Immature natural killer cell (primary cell): Measurements from ENCODE around the gene PLPP3. TPM values are rescaled to one million over a fixed set of nuclear protein-coding genes. Genes with fewer than 3 reads are reported as not detected.

ENCODE experiments used
- DNase-seq, 3 donors: peaks; one replicate each; pipeline ENCODE4 v3.0.0; 2022; ENCODE audit warnings: mixed read lengths in 1 of 3
- H3K27ac Mint-ChIP-seq, 6 donors: one replicate each; pipeline ENCODE4 v1.8.0; 2020; ENCODE audit warnings: mixed read lengths in 6 of 6, mild to moderate bottlenecking in 5 of 6, inconsistent platforms in 4 of 6, moderate library complexity in 3 of 6
- H3K27me3 Mint-ChIP-seq, 3 donors: one replicate each; pipeline ENCODE4 v1.8.0; 2020 to 2021; ENCODE audit warnings: low read depth in 3 of 3, mild to moderate bottlenecking in 3 of 3, mixed read lengths in 3 of 3, moderate library complexity in 3 of 3, inconsistent platforms in 1 of 3
- H3K36me3 Mint-ChIP-seq, 3 donors: one replicate each; pipeline ENCODE4 v1.8.0; 2020; ENCODE audit warnings: mixed read lengths in 3 of 3, inconsistent platforms in 2 of 3, mild to moderate bottlenecking in 2 of 3
- H3K4me1 Mint-ChIP-seq, 2 donors: one replicate each; pipeline ENCODE4 v1.8.0; 2020; ENCODE audit warnings: inconsistent platforms in 2 of 2, mild to moderate bottlenecking in 2 of 2, mixed read lengths in 2 of 2, moderate library complexity in 1 of 2
- H3K4me3 Mint-ChIP-seq, 5 donors: one replicate each; pipeline ENCODE4 v1.8.0; 2020; ENCODE audit warnings: mild to moderate bottlenecking in 5 of 5, mixed read lengths in 5 of 5, inconsistent platforms in 3 of 5, moderate library complexity in 3 of 5
- H3K9me3 Mint-ChIP-seq, 6 donors: one replicate each; pipeline ENCODE4 v1.8.0; 2020; ENCODE audit warnings: mild to moderate bottlenecking in 6 of 6, mixed read lengths in 6 of 6, inconsistent platforms in 4 of 6, moderate library complexity in 3 of 6
- polyA plus RNA-seq, 3 donors: library from polyadenylated mRNA; unstranded; fragments of 300-500 nt; fragmentation: Illumina TruSeq; gene quantifications; one replicate each; pipeline ENCODE4 v1.2.3, GENCODE V29; 2021

The PLPP3 gene
- polyA plus RNA-seq, 3 donors from 2014 or later, result not detected

DNA sequence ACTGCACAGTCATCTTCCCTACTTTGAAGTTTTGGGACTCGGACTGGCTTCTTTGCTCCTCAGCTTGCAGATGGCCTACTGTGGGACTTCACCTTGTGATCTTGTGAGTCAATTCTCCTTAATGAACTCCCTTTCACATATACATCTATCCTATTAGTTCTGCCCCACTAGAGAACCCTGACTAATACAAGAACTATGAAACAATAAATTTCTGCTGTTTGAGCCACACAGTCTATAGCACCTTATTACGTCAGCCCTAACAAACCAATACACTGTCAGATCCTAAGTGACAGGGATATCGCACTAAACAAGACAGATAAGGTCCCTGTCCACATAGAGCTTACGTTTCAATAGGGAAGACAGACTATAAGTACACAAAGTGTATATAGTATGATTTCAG, 120.1 kb downstream of the PLPP3 start:
- no peaks in the 10 kb centered on the region for H3K36me3 Mint-ChIP-seq
- H3K27ac Mint-ChIP-seq, result no peak overlapping the region
- no peaks in the 10 kb centered on the region for H3K4me1 Mint-ChIP-seq
- no peak overlapping the region for H3K4me3 Mint-ChIP-seq
- no peak for DNase-seq
- H3K9me3 Mint-ChIP-seq, result peaks cover 0 to 1% (median 0%) of the 10 kb centered on the region in 6 donors
- H3K27me3 Mint-ChIP-seq, result peaks cover 0 to 5% (median 0%) of the 10 kb centered on the region in 3 donors

DNA sequence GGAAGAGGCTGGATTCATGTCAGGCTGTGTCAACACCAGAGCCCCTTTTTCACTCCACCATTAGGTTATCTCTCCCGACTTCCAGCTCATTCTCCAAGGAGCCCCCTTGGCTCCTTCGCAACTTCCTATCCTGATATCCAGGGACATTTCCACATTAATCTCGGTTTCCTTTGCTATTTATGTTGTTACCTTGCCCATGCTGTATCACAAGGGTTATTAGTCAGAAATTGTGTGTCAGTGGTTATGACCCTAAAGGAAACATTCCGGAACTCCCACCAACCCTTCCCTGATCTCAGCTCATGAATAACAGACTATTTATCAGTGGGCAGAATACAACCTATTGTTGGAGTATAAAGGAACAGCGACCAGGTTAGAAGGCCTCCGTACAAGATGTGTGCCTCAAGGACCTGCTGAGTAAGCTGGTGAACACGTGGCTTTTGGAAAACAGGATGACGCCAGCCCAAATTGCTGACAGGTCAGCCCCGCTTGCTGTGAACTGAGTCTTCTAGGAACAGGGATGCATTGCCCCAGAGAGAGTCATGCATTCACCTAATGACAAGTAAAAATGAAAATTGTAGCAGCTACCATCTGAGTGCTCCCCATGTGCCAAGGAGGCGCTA, 121.5 kb downstream of the PLPP3 start:
- no peaks in the 10 kb centered on the region for H3K4me1 Mint-ChIP-seq
- peaks cover 0 to 4% (median 2%) of the 10 kb centered on the region in 3 donors for H3K27me3 Mint-ChIP-seq
- no peak overlapping the region for H3K4me3 Mint-ChIP-seq
- H3K27ac Mint-ChIP-seq, result no peak overlapping the region
- H3K36me3 Mint-ChIP-seq, result no peaks in the 10 kb centered on the region
- no peak for DNase-seq
- peaks cover 0 to 3% (median 0%) of the 10 kb centered on the region in 6 donors for H3K9me3 Mint-ChIP-seq

DNA sequence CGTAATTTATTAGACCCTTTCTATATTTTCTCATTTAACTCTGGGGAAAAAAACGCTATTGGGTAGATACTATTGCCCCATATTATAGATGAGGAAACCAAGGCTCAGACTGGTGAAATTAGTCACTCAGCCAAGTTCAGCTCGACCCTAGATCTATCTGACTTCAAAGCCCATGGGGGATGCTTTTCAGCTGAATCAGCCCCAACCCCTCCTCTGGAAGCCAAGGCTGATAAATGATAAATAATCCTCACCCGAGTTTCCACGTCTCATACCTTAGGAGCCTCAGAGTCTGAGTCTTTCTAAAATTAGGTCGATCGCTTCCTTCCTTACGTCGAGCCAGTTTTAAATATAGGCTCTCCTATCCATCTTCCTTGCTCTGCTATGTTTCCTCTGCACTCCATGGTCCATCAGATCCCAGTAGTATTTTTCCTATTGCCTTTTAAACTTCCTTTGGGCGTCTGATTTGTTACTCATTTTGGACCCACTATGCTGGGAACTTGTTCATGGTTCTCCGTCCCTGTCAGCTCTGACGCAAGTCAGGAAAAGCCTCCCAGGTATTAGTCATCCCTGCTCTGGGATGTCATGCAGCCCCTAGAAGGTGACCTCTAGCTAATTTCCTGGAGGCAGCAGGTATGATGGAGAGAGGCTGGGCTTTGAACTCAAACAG, 122.8 kb downstream of the PLPP3 start:
- peaks cover 0 to 2% (median 1%) of the 10 kb centered on the region in 3 donors for H3K27me3 Mint-ChIP-seq

DNA sequence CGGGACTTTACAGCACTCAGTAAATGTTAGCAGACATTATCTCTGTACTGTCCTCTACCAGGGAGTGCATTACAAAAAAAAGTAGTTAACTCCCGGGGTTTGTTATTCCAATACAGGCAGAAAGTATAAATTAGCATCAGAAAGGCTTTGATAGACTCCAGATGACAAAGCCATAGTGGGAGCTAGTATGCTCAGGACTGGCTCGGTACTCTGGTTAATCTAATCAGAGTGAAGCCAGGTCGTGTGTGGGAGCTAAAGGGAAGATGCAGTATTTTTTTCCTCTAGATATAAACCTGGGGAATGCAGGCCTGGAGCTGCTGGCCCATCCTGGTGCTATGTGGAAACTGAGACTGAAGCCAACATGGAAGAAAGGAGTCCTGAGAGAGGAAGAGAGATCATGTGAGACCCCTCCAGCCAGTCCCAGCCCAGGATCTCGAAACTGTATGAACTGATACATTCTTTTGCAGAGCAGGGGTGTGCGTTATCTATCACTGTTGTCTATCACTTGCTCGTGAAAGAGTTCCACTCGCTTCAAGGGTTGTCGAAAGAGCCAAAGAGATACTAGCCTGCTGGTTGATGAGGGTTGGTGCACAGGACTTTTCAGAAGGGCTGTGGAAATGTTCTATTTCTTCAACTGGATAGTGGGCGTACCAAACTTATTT, 125.8 kb downstream of the PLPP3 start:
- peaks cover 0 to 3% (median 2%) of the 10 kb centered on the region in 3 donors for H3K27me3 Mint-ChIP-seq
- DNase-seq, result no peak

More for the DNA sequence above, 122.8 kb downstream of the PLPP3 start:
- Mint-ChIP-seq H3K36me3 (no peaks in the 10 kb centered on the region), H3K4me3 (no peak overlapping the region), H3K4me1 (no peaks in the 10 kb centered on the region), H3K9me3 (peaks cover 0 to 3% (median 0%) of the 10 kb centered on the region in 6 donors), H3K27ac (no peak overlapping the region)
- no peak for DNase-seq

DNA sequence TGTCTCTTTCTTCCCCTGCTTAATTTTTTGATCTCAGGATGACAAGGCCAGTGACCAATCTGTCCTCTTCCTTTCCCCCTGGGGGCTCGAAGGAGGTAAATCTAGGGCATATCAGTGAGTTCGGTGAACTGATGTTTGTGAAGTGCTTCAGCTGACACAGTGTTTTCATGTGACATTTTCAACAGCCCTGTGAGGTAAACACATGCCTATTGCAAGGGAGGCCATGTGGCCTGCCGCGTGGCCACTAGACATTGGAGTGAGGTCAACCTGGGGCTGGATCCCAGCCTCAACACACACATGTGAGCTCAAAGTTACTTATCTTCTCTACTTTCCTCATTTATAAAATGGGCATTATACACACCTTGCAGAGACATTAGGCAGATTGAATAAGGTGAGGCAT, 126.3 kb downstream of the PLPP3 start:
- H3K4me1 Mint-ChIP-seq, result no peaks in the 10 kb centered on the region
- H3K9me3 Mint-ChIP-seq, result peaks cover 0 to 3% (median 0%) of the 10 kb centered on the region in 6 donors
- H3K27ac Mint-ChIP-seq, result no peak overlapping the region
- no peak overlapping the region for H3K4me3 Mint-ChIP-seq
- no peaks in the 10 kb centered on the region for H3K36me3 Mint-ChIP-seq
- peaks cover 0 to 3% (median 2%) of the 10 kb centered on the region in 3 donors for H3K27me3 Mint-ChIP-seq
- DNase-seq, result no peak

More for the DNA sequence above, 125.8 kb downstream of the PLPP3 start:
- H3K4me3 Mint-ChIP-seq, result no peak overlapping the region
- no peak overlapping the region for H3K27ac Mint-ChIP-seq
- H3K9me3 Mint-ChIP-seq, result peaks cover 0 to 3% (median 0%) of the 10 kb centered on the region in 6 donors
- no peaks in the 10 kb centered on the region for H3K36me3 Mint-ChIP-seq
- no peaks in the 10 kb centered on the region for H3K4me1 Mint-ChIP-seq

DNA sequence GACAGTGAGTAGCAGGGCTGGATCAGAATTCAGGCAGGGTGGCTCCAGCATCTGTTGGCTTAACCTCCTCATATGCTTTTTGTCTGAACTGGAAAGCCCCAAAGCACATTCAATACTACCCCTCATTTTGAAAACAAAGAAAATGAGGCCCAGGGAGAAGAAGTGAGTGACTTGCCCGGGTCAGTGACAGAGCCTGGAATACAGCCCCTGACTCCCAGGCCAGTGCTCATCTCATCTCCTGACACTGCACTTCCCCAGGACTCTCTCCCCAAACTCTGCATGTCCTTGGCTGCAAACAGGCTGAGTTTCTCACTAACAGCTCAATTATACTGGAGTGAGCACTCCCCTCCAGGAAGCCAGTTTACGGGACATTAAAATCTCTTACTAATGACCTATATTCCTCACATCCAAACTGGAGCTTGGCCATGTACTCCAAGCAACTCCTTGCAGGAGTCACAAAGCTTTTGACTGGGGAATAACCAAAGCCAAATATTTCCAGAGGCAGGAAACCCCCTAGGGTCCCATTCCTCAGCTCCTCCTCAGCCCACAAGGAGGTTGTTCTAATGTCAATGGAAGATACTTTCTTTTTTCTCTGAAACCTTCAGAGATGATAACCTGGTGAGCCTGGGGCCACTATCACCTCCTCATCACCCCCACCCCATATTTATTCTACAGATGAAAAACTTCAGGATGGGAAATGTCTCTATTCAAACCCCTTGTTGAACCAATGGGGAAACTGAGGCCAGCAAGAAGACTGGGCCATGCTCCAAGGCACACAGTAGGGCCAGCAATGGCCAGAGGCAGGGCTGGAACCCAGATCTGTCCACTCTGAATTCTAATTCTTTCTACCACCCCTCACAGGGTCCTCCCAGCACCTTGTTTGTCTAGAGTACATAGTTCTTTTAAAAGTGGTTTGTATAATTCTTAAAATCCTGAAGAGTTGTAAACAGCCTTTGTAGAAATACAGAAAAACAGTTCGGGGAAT, 127.0 kb downstream of the PLPP3 start:
- Mint-ChIP-seq H3K4me3 (no peak overlapping the region), H3K27ac (no peak overlapping the region)

DNA sequence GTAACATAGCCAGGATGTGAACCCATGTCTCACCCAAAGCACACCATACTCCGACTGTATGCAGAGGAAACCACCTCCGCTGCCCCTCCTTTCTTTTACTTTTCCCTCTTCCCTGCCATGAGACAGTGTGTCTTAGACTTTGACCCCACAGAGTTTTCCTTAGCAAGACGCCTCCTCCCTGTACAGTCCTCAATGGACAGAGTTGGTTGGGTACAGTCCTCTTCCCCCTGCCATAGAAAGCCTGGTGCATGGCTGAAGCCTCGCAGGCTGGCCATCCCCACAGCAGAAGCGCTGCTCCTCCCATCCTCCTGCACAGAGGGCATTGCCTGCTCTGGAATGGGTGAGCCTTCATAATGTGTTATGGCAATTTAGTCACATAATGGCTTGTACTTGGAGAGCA, 127.9 kb downstream of the PLPP3 start:
- no peak for DNase-seq
- Mint-ChIP-seq H3K9me3 (peaks cover 0 to 3% (median 0%) of the 10 kb centered on the region in 6 donors), H3K36me3 (no peaks in the 10 kb centered on the region), H3K27ac (no peak overlapping the region), H3K4me1 (no peaks in the 10 kb centered on the region), H3K4me3 (no peak overlapping the region), H3K27me3 (peaks cover 0 to 2% (median 2%) of the 10 kb centered on the region in 3 donors)

More for the DNA sequence above, 127.0 kb downstream of the PLPP3 start:
- DNase-seq, result no peak
- H3K36me3 Mint-ChIP-seq, result no peaks in the 10 kb centered on the region
- peaks cover 0 to 3% (median 2%) of the 10 kb centered on the region in 3 donors for H3K27me3 Mint-ChIP-seq
- peaks cover 0 to 3% (median 0%) of the 10 kb centered on the region in 6 donors for H3K9me3 Mint-ChIP-seq
- H3K4me1 Mint-ChIP-seq, result no peaks in the 10 kb centered on the region

DNA sequence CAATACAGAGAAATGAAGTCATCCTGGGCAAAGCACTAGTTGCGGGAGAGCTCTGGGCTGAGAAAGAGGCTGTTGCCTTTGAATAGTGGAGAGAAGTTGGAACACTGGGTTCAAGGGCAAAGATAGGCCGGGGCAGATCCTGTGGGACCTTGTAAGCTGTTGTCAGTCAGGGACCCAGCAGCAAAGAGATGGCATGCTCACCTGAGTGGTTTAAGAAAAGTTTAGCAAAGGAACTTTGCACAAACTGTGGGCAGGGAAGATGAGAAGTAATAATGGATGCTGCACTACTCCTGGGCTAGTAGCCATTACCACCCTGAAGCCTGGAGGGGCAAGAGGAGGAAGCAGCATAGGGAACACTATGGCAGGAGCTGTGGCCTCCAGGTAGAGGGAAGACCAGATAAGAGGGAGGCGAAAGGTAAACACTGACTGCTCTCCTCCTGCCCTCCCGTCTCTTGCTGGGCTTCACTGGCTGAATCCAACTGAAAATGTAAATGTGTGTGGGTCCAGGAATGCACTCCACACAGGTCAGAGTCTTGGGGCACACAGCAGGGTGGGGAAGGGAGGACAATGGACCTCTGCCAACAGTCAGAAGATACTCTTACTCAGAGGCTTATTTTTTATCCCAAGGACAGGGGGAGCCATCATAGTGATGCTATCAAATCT, 129.2 kb downstream of the PLPP3 start:
- Mint-ChIP-seq H3K4me1 (no peaks in the 10 kb centered on the region), H3K9me3 (peaks cover 0 to 3% (median 0%) of the 10 kb centered on the region in 6 donors), H3K27me3 (peaks cover 0 to 2% (median 2%) of the 10 kb centered on the region in 3 donors), H3K36me3 (no peaks in the 10 kb centered on the region), H3K4me3 (no peak overlapping the region), H3K27ac (no peak overlapping the region)
- DNase-seq, result no peak

DNA sequence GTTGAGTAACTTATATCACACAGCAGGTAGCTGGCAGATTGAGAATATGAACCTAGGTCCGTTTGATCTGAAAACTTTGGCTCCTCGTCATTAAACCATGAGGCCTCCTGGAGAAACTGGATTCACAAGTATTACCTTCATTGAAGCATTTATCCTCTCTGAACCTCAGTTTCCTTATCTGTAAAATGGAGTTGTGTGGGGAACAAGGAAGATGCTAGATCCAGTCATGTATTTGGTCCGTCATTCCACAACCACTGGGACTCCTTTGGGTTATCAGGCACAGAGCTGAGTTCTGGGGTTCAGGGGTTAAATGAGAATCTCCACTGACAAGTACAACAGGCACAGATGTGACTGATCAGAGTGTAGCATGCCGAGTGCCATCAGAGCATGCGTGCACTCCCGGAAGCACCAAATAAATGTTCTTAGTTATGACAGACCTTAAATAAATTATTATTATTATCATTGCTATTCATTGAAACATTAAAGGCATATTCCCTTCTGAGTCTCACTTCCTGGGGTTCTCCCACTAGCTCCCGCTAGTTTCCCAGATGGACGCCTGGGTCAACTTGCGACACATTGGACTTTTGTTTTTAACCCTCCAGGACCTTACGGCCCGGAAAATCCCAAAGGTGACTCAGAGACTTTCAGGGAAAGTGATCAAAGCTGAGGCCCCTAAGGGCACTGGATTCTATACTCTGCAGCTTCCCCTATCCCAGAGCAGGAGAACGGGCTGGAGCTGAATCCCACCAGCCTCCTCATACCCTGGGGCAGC, 130.6 kb downstream of the PLPP3 start:
- no peak overlapping the region for H3K4me3 Mint-ChIP-seq

DNA sequence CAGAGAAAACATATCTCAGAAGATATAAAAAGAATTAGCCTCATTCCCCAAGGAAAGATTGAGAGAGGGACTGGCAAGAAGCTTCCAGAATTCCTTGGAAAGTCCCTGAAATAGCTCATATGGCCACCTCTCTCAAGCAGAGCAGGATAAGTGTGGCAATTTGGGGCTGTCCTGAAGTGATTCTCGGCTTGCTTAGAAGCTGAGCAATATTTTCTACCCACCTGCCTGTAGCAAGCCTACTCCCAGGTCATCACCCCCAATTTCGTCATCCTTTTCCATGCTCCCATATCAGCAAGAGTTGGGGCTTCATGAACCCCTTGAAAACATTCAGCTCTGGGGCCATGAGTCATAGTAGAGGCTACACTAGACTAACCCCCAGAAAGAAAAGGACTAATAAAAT, 131.5 kb downstream of the PLPP3 start:
- no peak overlapping the region for H3K4me3 Mint-ChIP-seq
- H3K9me3 Mint-ChIP-seq, result no peaks in the 10 kb centered on the region
- no peaks in the 10 kb centered on the region for H3K4me1 Mint-ChIP-seq
- H3K27ac Mint-ChIP-seq, result no peak overlapping the region
- H3K27me3 Mint-ChIP-seq, result peaks cover 0 to 9% (median 0%) of the 10 kb centered on the region in 3 donors
- DNase-seq, result no peak
- H3K36me3 Mint-ChIP-seq, result no peaks in the 10 kb centered on the region

More for the DNA sequence above, 130.6 kb downstream of the PLPP3 start:
- H3K9me3 Mint-ChIP-seq, result peaks cover 0 to 3% (median 0%) of the 10 kb centered on the region in 6 donors
- no peak for DNase-seq
- no peaks in the 10 kb centered on the region for H3K4me1 Mint-ChIP-seq
- no peak overlapping the region for H3K27ac Mint-ChIP-seq
- H3K27me3 Mint-ChIP-seq, result peaks cover 0 to 8% (median 2%) of the 10 kb centered on the region in 3 donors
- no peaks in the 10 kb centered on the region for H3K36me3 Mint-ChIP-seq

DNA sequence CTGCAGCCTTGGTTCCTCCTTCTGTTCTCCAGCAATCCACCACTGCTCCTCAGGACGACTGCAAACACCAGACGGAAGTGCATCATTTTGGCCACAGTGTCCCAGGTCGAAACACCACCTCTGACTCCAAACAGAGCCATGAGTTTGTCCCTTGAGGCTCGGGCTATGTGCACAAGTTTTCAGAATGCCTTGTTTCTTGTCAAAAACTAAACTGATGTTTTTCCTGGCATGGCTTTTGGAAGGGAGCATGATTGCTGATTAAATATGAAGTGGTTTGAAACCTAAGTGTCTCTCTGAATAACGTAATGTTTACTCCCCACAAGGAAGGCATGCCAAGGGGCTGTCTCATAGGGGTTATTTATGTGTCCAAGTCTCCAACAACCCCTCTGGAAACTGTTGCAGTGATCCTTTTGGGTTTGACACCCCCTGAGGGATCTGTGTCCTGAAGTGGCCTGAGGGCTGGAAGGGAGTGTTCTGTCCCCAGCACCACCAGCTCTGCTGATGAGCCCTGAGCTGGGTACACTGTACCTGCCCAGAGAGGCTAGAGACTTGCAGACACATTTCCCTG, 132.7 kb downstream of the PLPP3 start:
- Mint-ChIP-seq H3K4me1 (no peaks in the 10 kb centered on the region), H3K4me3 (no peak overlapping the region), H3K9me3 (no peaks in the 10 kb centered on the region), H3K27ac (no peak overlapping the region), H3K36me3 (no peaks in the 10 kb centered on the region), H3K27me3 (peaks cover 0 to 9% (median 0%) of the 10 kb centered on the region in 3 donors)
- DNase-seq, result no peak
